ENCODE measurements around the gene THOC5.

DNA sequence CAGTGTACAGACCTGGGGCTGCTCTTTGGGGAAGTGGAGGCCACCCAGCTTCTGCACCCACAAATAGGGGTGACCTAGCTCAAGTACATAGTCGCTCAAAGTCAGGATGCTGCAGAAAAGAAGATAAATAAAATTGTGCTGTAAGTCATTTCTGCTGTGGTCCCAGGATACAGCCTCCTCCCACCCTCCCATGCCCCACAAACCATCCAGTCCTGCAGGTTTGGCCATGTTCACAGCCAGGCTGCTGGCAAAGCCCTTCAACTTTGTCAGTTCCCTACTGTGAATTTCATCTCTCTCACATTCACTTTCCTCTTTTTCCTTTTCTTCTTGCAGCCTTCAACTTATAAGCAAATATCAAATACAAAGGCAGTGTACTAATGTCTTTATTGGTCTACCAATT, 33.6 kb downstream of the THOC5 start:
- no peak for TF ChIP-seq POLR2A (IDR thresholded peaks at IDR 0.05)
- TF ChIP-seq, protein P1, sequence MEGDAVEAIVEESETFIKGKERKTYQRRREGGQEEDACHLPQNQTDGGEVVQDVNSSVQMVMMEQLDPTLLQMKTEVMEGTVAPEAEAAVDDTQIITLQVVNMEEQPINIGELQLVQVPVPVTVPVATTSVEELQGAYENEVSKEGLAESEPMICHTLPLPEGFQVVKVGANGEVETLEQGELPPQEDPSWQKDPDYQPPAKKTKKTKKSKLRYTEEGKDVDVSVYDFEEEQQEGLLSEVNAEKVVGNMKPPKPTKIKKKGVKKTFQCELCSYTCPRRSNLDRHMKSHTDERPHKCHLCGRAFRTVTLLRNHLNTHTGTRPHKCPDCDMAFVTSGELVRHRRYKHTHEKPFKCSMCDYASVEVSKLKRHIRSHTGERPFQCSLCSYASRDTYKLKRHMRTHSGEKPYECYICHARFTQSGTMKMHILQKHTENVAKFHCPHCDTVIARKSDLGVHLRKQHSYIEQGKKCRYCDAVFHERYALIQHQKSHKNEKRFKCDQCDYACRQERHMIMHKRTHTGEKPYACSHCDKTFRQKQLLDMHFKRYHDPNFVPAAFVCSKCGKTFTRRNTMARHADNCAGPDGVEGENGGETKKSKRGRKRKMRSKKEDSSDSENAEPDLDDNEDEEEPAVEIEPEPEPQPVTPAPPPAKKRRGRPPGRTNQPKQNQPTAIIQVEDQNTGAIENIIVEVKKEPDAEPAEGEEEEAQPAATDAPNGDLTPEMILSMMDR (IDR thresholded peaks at IDR 0.05) = no peak
- TF ChIP-seq POLR2AphosphoS5 (IDR thresholded peaks at IDR 0.05) = no peak

Data from breast epithelium (tissue), 3 donors.